ENCODE results near the gene DDX47. TPM values are rescaled to one million over a fixed set of nuclear protein-coding genes. Genes with fewer than 3 reads are reported as not detected.
"Not testable (repeated sequence)": the region's sequence is repeated elsewhere in the genome, so short reads cannot be mapped to it uniquely, and the experiment has no call there.

Gene DDX47
- total RNA-seq, 1 experiment from 2014 or later: 98.2 TPM

- H3K4me3 ChIP-seq: no peak overlapping the region
- no peaks in the 10 kb centered on the region for H3K36me3 ChIP-seq
- no peaks in the 10 kb centered on the region for H3K9me3 ChIP-seq (replicated peaks)
- DNase-seq: no peak
- H3K27ac ChIP-seq: no peak overlapping the region
- no peaks in the 10 kb centered on the region for H3K27me3 ChIP-seq
- no peaks in the 10 kb centered on the region for H3K4me1 ChIP-seq
Observed at GRCh38 chr12:12864243-12864642, 51.1 kb downstream of the DDX47 start.

GRCh38 chr12:12868477-12869235, 55.5 kb downstream of the DDX47 start:
- H3K27ac ChIP-seq: no peak overlapping the region
- H3K4me1 ChIP-seq: peaks cover 9% of the 10 kb centered on the region
- H3K9me3 ChIP-seq (replicated peaks): no peaks in the 10 kb centered on the region

GRCh38 chr12:12870465-12870864, 57.3 kb downstream of the DDX47 start:
- H3K4me1 ChIP-seq: peaks cover 16% of the 10 kb centered on the region
- no peak overlapping the region for H3K4me3 ChIP-seq
- H3K27me3 ChIP-seq: no peaks in the 10 kb centered on the region
- H3K36me3 ChIP-seq: no peaks in the 10 kb centered on the region
- no peaks in the 10 kb centered on the region for H3K9me3 ChIP-seq (replicated peaks)
- peak; percentile 23 to 36 for DNase-seq
- H3K27ac ChIP-seq: no peak overlapping the region

More at GRCh38 chr12:12868477-12869235, 55.5 kb downstream of the DDX47 start:
- Histone ChIP-seq H3K27me3 (no peaks in the 10 kb centered on the region), H3K4me3 (no peak overlapping the region), H3K36me3 (no peaks in the 10 kb centered on the region)
- no peak for DNase-seq

GRCh38 chr12:12871587-12872138, 58.5 kb downstream of the DDX47 start:
- Histone ChIP-seq H3K27me3 (no peaks in the 10 kb centered on the region), H3K4me3 (no peak overlapping the region), H3K9me3 (replicated peaks) (no peaks in the 10 kb centered on the region), H3K4me1 (peaks cover 16% of the 10 kb centered on the region), H3K36me3 (no peaks in the 10 kb centered on the region), H3K27ac (no peak overlapping the region)
- DNase-seq: no peak

- no peak overlapping the region for H3K4me3 ChIP-seq
- DNase-seq: no peak
Observed at GRCh38 chr12:12872139-12872933, 59.2 kb downstream of the DDX47 start.

GRCh38 chr12:12872934-12873275, 59.8 kb downstream of the DDX47 start:
- no peak for DNase-seq
- Histone ChIP-seq H3K9me3 (replicated peaks) (no peaks in the 10 kb centered on the region), H3K27ac (no peak overlapping the region), H3K36me3 (no peaks in the 10 kb centered on the region), H3K4me3 (no peak overlapping the region), H3K4me1 (peaks cover 16% of the 10 kb centered on the region), H3K27me3 (no peaks in the 10 kb centered on the region)

More at GRCh38 chr12:12872139-12872933, 59.2 kb downstream of the DDX47 start:
- no peaks in the 10 kb centered on the region for H3K9me3 ChIP-seq (replicated peaks)
- no peaks in the 10 kb centered on the region for H3K36me3 ChIP-seq
- peaks cover 16% of the 10 kb centered on the region for H3K4me1 ChIP-seq
- no peak overlapping the region for H3K27ac ChIP-seq
- no peaks in the 10 kb centered on the region for H3K27me3 ChIP-seq

- H3K9me3 ChIP-seq (replicated peaks): no peaks in the 10 kb centered on the region
- no peaks in the 10 kb centered on the region for H3K27me3 ChIP-seq
- H3K36me3 ChIP-seq: no peaks in the 10 kb centered on the region
- no peak for DNase-seq
- H3K4me3 ChIP-seq: no peak overlapping the region
- no peak overlapping the region for H3K27ac ChIP-seq
- H3K4me1 ChIP-seq: peaks cover 16% of the 10 kb centered on the region
Observed at GRCh38 chr12:12874029-12874428, 60.9 kb downstream of the DDX47 start.

- not testable (repeated sequence) for H3K4me3 ChIP-seq; H3K36me3 ChIP-seq; H3K27ac ChIP-seq; H3K9me3 ChIP-seq (replicated peaks); H3K27me3 ChIP-seq; DNase-seq
- H3K4me1 ChIP-seq: peaks cover 16% of the 10 kb centered on the region
Observed at GRCh38 chr12:12875301-12875700, 62.2 kb downstream of the DDX47 start.

GRCh38 chr12:12877153-12877768, 64.1 kb downstream of the DDX47 start:
- Histone ChIP-seq H3K27me3 (no peaks in the 10 kb centered on the region), H3K4me1 (peaks cover 12% of the 10 kb centered on the region), H3K4me3 (no peak overlapping the region), H3K36me3 (no peaks in the 10 kb centered on the region), H3K27ac (no peak overlapping the region), H3K9me3 (replicated peaks) (no peaks in the 10 kb centered on the region)
- no peak for DNase-seq

GRCh38 chr12:12877781-12878455, 64.8 kb downstream of the DDX47 start:
- Histone ChIP-seq H3K9me3 (replicated peaks) (no peaks in the 10 kb centered on the region), H3K27me3 (no peaks in the 10 kb centered on the region), H3K4me3 (no peak overlapping the region), H3K27ac (no peak overlapping the region), H3K4me1 (peaks cover 10% of the 10 kb centered on the region; the same call in 1 of the 2 replicates), H3K36me3 (no peaks in the 10 kb centered on the region)
- DNase-seq: no peak

Other genes starting within 250 kb of the DDX47 start
- 7.6 and 7.9 TPM in 2 replicates for gene CREBL2, start 201.5 kb upstream of the DDX47 start, total RNA-seq (2014; rRNA removed; shearing (Covaris generic))
- gene GPR19, start 117.2 kb upstream of the DDX47 start, total RNA-seq (2014; rRNA removed; shearing (Covaris generic)): 1.1 and 1.3 TPM in 2 replicates
- 37.1 and 37.6 TPM in 2 replicates for gene CDKN1B, start 96.0 kb upstream of the DDX47 start, total RNA-seq (2014; rRNA removed; shearing (Covaris generic))
- gene APOLD1, start 27.7 kb upstream of the DDX47 start, total RNA-seq (2014; rRNA removed; shearing (Covaris generic)): 2.0 and 2.1 TPM in 2 replicates
- gene GPRC5A, start 78.2 kb downstream of the DDX47 start, total RNA-seq (2014; rRNA removed; shearing (Covaris generic)): 15.6 and 18.0 TPM in 2 replicates
- not detected in 2 replicates for gene GPRC5D, start 138.8 kb downstream of the DDX47 start, total RNA-seq (2014; rRNA removed; shearing (Covaris generic))
- 9.0 and 9.1 TPM in 2 replicates for gene HEBP1, start 186.9 kb downstream of the DDX47 start, total RNA-seq (2014; rRNA removed; shearing (Covaris generic))
- gene FAM234B, start 231.0 kb downstream of the DDX47 start, total RNA-seq (2014; rRNA removed; shearing (Covaris generic)): 8.4 and 9.1 TPM in 2 replicates

Measured in SJCRH30 (cell line).